LNCaP clone FGC (cell line): ENCODE results near the gene C19orf81.

Experiments used
- DNase-seq: peaks from one replicate; pipeline ENCODE4 v3.0.0-alpha.2; 2011; ENCODE audit warnings: low read depth
- H3K4me3 ChIP-seq: 2 replicates; pipeline ENCODE4 v1.5.1; 2011; ENCODE audit warnings: mild to moderate bottlenecking, low read depth, low read length, control low read depth
- TF ChIP-seq, protein P1 (sequence below): IDR thresholded peaks from 2 replicates; pipeline ENCODE4 v1.5.1; 2012; ENCODE audit warnings: mild to moderate bottlenecking; ENCODE audit not compliant: control insufficient read depth, insufficient read depth; ENCODE audit errors: extremely low read depth

C19orf81 gene

DNA sequence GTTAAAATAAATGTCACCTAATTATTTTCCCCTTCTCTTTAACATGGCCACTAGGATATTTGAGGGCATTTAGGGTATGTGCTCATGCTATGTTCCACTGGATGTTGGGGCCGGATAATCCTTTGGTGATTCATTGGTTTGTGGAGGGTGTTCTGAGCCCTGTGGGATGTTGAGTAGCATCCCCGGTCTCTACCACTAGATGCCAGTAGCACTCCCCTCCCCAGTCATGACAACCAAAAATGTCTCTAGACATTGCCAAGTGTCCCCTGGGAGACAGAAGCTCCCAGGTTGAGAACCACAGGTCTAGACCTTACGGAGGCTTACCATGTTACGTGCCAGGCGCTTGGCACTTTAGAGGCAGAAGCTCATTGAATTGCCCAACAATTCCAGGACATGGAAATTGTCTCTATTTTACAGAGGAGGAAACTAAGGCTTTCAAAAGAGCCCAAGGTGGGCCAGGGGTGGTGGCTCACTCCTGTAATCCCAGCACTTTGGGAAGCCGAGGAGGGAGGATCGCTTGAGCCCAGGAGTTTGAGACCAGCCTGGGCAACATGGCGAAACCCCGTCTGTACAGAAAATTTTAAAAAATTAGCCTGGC is 56.3 kb downstream of the C19orf81 start:
- DNase-seq: no peak
- H3K4me3 ChIP-seq: no peak overlapping the region
- TF ChIP-seq, protein P1, sequence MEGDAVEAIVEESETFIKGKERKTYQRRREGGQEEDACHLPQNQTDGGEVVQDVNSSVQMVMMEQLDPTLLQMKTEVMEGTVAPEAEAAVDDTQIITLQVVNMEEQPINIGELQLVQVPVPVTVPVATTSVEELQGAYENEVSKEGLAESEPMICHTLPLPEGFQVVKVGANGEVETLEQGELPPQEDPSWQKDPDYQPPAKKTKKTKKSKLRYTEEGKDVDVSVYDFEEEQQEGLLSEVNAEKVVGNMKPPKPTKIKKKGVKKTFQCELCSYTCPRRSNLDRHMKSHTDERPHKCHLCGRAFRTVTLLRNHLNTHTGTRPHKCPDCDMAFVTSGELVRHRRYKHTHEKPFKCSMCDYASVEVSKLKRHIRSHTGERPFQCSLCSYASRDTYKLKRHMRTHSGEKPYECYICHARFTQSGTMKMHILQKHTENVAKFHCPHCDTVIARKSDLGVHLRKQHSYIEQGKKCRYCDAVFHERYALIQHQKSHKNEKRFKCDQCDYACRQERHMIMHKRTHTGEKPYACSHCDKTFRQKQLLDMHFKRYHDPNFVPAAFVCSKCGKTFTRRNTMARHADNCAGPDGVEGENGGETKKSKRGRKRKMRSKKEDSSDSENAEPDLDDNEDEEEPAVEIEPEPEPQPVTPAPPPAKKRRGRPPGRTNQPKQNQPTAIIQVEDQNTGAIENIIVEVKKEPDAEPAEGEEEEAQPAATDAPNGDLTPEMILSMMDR: peak; percentile 69

DNA sequence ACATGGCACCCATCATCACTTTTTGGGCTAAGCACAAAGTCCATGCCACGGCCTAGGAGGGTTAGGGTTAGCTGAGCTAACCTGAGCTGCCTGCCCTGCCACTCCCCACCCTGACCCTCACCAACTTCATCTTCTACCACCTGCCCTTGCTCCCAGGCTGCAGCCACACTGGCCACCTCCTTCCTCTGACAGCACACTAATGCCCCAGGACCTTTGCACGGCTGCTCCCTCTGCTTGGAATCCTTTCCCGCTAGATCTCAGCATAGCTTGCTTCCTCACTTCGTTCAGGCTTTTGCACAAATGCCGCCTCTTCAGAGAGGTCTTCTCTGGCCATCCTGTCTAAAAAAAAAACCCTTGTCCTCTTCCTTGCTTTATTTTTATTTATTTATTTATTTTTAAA is 57.1 kb downstream of the C19orf81 start:
- no peak for DNase-seq
- TF ChIP-seq, protein P1: no peak
- no peak overlapping the region for H3K4me3 ChIP-seq

DNA sequence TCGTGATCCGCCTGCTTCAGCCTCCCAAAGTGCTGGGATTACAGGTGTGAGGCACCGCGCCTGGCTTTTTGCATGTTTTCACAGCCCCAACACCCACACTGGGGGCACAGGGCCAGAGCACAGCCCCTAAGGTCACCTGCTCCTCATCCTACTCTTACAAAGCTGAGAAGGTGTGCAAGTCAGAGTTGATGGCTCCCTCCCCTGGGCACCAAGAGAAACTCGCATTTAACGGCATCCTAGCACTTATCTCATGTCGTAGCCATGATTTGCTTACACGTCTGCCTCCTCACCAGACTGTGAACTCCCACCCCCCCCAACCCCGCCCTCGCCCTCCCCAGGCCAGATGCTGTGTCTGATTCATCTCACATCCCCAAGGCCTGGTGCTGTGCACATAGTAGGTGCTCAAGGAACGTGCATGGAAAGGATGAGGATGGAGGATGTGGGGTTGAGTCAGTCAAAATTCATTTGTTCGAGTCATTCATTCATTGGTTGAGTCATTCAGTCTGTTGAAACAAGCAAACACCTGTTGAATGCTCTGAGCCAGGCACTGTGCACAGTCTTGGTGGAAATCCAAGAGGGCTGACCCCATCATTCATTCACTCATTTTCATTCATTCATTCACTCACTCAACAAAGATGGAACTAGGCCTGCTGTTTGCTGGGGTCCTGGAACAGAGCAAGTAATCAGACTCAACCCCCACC is 59.1 kb downstream of the C19orf81 start:
- TF ChIP-seq, protein P1: no peak
- no peak overlapping the region for H3K4me3 ChIP-seq
- no peak for DNase-seq
